GM10847 (cell line): ENCODE measurements around the gene AOC3.
A peak's percentile ranks its signal among the peaks of the same experiment; 100 is the strongest.

ENCODE experiments used
- POLR2A ChIP-seq: IDR thresholded peaks from 2 replicates; pipeline ENCODE4 v1.6.1; 2011; ENCODE audit not compliant: insufficient read length; ENCODE audit errors: extremely low read depth

AOC3 gene

GRCh38 chr17:42850954-42851353, at the start of gene AOC3:
AOC3 (plus strand) TSS chr17:42851199; CDS start chr17:42851344, 145 bp downstream.
- no peak for TF ChIP-seq POLR2A

- TF ChIP-seq POLR2A: no peak
Observed at GRCh38 chr17:42803074-42803883, 47.7 kb upstream of the AOC3 start.

GRCh38 chr17:42804918-42805367, 46.1 kb upstream of the AOC3 start:
- no peak for TF ChIP-seq POLR2A

- no peak for TF ChIP-seq POLR2A
Observed at GRCh38 chr17:42806249-42806648, 44.8 kb upstream of the AOC3 start.

- TF ChIP-seq POLR2A: no peak
Observed at GRCh38 chr17:42809250-42809649, 41.7 kb upstream of the AOC3 start.

- no peak for TF ChIP-seq POLR2A
Observed at GRCh38 chr17:42814633-42815399, 36.2 kb upstream of the AOC3 start.

GRCh38 chr17:42817866-42818265, 33.1 kb upstream of the AOC3 start:
- TF ChIP-seq POLR2A: no peak

- TF ChIP-seq POLR2A: no peak
Observed at GRCh38 chr17:42818379-42818778, 32.6 kb upstream of the AOC3 start.

GRCh38 chr17:42819939-42820535, 31.0 kb upstream of the AOC3 start:
- no peak for TF ChIP-seq POLR2A

- no peak for TF ChIP-seq POLR2A
Observed at GRCh38 chr17:42821176-42821575, 29.8 kb upstream of the AOC3 start.

- no peak for TF ChIP-seq POLR2A
Observed at GRCh38 chr17:42827472-42827871, 23.5 kb upstream of the AOC3 start.

- no peak for TF ChIP-seq POLR2A
Observed at GRCh38 chr17:42830971-42831370, 20.0 kb upstream of the AOC3 start.

GRCh38 chr17:42832213-42832933, 18.6 kb upstream of the AOC3 start:
- TF ChIP-seq POLR2A: no peak

GRCh38 chr17:42832934-42833766, 17.8 kb upstream of the AOC3 start, which contains the start of gene PSME3:
PSME3 (plus strand) TSS chr17:42833397; CDS start chr17:42833632, 235 bp downstream.
- TF ChIP-seq POLR2A: peak; percentile 87
